Measurements from ENCODE around the gene SVOPL.

The SVOPL gene

GRCh38 chr7:138608275-138608674 lies 92.9 kb downstream of the SVOPL start:
- no peak for DNase-seq (ENCODE audit: low spot score)
- TF ChIP-seq CTCF (IDR thresholded peaks at IDR 0.05; ENCODE audit: extremely low read depth, missing control alignments) = no peak

- no peak for TF ChIP-seq CTCF (IDR thresholded peaks at IDR 0.05; ENCODE audit: extremely low read depth, missing control alignments)
- DNase-seq (ENCODE audit: low spot score) = no peak
Measured at GRCh38 chr7:138607216-138608126, 93.7 kb downstream of the SVOPL start.

- no peak for DNase-seq (ENCODE audit: low spot score)
- no peak for TF ChIP-seq CTCF (IDR thresholded peaks at IDR 0.05; ENCODE audit: extremely low read depth, missing control alignments)
Measured at GRCh38 chr7:138606236-138606635, 94.9 kb downstream of the SVOPL start.

- no peak for DNase-seq (ENCODE audit: low spot score)
- no peak for TF ChIP-seq CTCF (IDR thresholded peaks at IDR 0.05; ENCODE audit: extremely low read depth, missing control alignments)
Measured at GRCh38 chr7:138603549-138604318, 97.4 kb downstream of the SVOPL start.

- no peak for TF ChIP-seq CTCF (IDR thresholded peaks at IDR 0.05; ENCODE audit: extremely low read depth, missing control alignments)
- no peak for DNase-seq (ENCODE audit: low spot score)
Measured at GRCh38 chr7:138602451-138602850, 98.7 kb downstream of the SVOPL start.

GRCh38 chr7:138595454-138595853 lies 105.7 kb downstream of the SVOPL start:
- no peak for DNase-seq (ENCODE audit: low spot score)

More at GRCh38 chr7:138595454-138595853, 105.7 kb downstream of the SVOPL start:
- no peak for TF ChIP-seq CTCF (IDR thresholded peaks at IDR 0.05; ENCODE audit: extremely low read depth, missing control alignments)

Measured in GM20000 (cell line).